Lower lobe of right lung (tissue), 2 donors: Measurements from ENCODE around the gene USP48. TPM values are rescaled to one million over a fixed set of nuclear protein-coding genes. Genes with fewer than 3 reads are reported as not detected.
A peak's percentile ranks its signal among the peaks of the same experiment; 100 is the strongest.

Source experiments
- ATAC-seq, 2 donors: fragments of 200-7000 bp; cut with Tn5 transposase; one replicate each; pipeline ENCODE4 v1.9.1; 2020 to 2022; ENCODE audit warnings: mild to moderate bottlenecking in 2 of 2, moderate library complexity in 2 of 2
- DNase-seq: peaks from one replicate; pipeline ENCODE4 v3.0.0-alpha.2; 2020
- H3K27ac ChIP-seq: fragments of 200-600 bp; one replicate; pipeline ENCODE4 v1.8.0; 2022
- H3K27me3 ChIP-seq: fragments of 200-600 bp; one replicate; pipeline ENCODE4 v1.8.0; 2022; ENCODE audit warnings: low read depth
- H3K36me3 ChIP-seq: fragments of 200-600 bp; one replicate; pipeline ENCODE4 v1.8.0; 2022; ENCODE audit warnings: mild to moderate bottlenecking
- H3K4me1 ChIP-seq: fragments of 200-600 bp; one replicate; pipeline ENCODE4 v1.8.0; 2022
- H3K4me3 ChIP-seq: fragments of 200-600 bp; one replicate; pipeline ENCODE4 v1.8.0; 2022; ENCODE audit warnings: mild to moderate bottlenecking
- H3K9me3 ChIP-seq: fragments of 200-600 bp; one replicate; pipeline ENCODE4 v1.8.0; 2022
- CTCF ChIP-seq: fragments of 200-600 bp; IDR thresholded peaks from one replicate; pipeline ENCODE4 v1.8.0; 2022; ENCODE audit warnings: antibody characterized with exemption, mild to moderate bottlenecking
- intact Hi-C: fragments of 100-400 bp; cut with DNase I; formaldehyde crosslinking; loops from one replicate; pipeline ENCODE4 v1.11.0; 2022
- total RNA-seq: library from RNA; stranded (reverse); fragmentation: NEBNext Ultra II Directional; extraction: Animal tissue kit (Norgen Biotek cat#: 25700); gene quantifications from one replicate; pipeline ENCODE4 v1.2.1, GENCODE V29; 2021
- donor health status: DM: no; HTN: yes; CAD: no; lungs with severe emphysema.

USP48 gene
- total RNA-seq, 1 donor from 2014 or later: 61.9 TPM

GRCh38 chr1:21700094-21700493 is 82.9 kb downstream of the USP48 start:
- Histone ChIP-seq H3K9me3 (no peaks in the 10 kb centered on the region), H3K4me3 (no peak overlapping the region), H3K27ac (no peak overlapping the region), H3K4me1 (no peaks in the 10 kb centered on the region), H3K27me3 (no peaks in the 10 kb centered on the region), H3K36me3 (peaks cover 94% of the 10 kb centered on the region)
- intact Hi-C loops: no loop called here
- TF ChIP-seq CTCF: no peak
- no peak for ATAC-seq
- no peak for DNase-seq

GRCh38 chr1:21696931-21697330 is 86.0 kb downstream of the USP48 start:
- Histone ChIP-seq H3K36me3 (peaks cover 94% of the 10 kb centered on the region), H3K4me3 (no peak overlapping the region), H3K27ac (no peak overlapping the region), H3K9me3 (no peaks in the 10 kb centered on the region), H3K4me1 (no peaks in the 10 kb centered on the region), H3K27me3 (no peaks in the 10 kb centered on the region)
- intact Hi-C loops: no loop called here
- ATAC-seq (no peak), DNase-seq (no peak)
- TF ChIP-seq CTCF: no peak

- Histone ChIP-seq H3K9me3 (no peaks in the 10 kb centered on the region), H3K27me3 (no peaks in the 10 kb centered on the region), H3K36me3 (peaks cover 89% of the 10 kb centered on the region), H3K4me1 (no peaks in the 10 kb centered on the region), H3K4me3 (no peak overlapping the region), H3K27ac (no peak overlapping the region)
- intact Hi-C loops: no loop called here
- DNase-seq (no peak), ATAC-seq (no peak)
- no peak for TF ChIP-seq CTCF
Observed at GRCh38 chr1:21693732-21694131, 89.2 kb downstream of the USP48 start.

- peaks cover 92% of the 10 kb centered on the region for H3K36me3 ChIP-seq
- H3K27ac ChIP-seq: no peak overlapping the region
Observed at GRCh38 chr1:21691739-21692138, 91.2 kb downstream of the USP48 start.

GRCh38 chr1:21689661-21690372 is 93.1 kb downstream of the USP48 start:
- DNase-seq (no peak), ATAC-seq (peak in 1 of 2 donors; percentile 71)
- intact Hi-C loops: no loop called here
- Histone ChIP-seq H3K4me3 (no peak overlapping the region), H3K9me3 (no peaks in the 10 kb centered on the region), H3K4me1 (no peaks in the 10 kb centered on the region), H3K27ac (no peak overlapping the region), H3K27me3 (no peaks in the 10 kb centered on the region), H3K36me3 (peaks cover 93% of the 10 kb centered on the region)
- TF ChIP-seq CTCF: no peak

More at GRCh38 chr1:21691739-21692138, 91.2 kb downstream of the USP48 start:
- H3K4me3 ChIP-seq: no peak overlapping the region
- no peaks in the 10 kb centered on the region for H3K9me3 ChIP-seq
- DNase-seq (no peak), ATAC-seq (no peak)
- no peak for TF ChIP-seq CTCF
- intact Hi-C loops: no loop called here
- no peaks in the 10 kb centered on the region for H3K27me3 ChIP-seq
- H3K4me1 ChIP-seq: no peaks in the 10 kb centered on the region
